ENCODE measurements around the gene MOB3B. TPM values are rescaled to one million over a fixed set of nuclear protein-coding genes. Genes with fewer than 3 reads are reported as not detected.

MOB3B gene
- total RNA-seq, 2 donors from 2014 or later, result 4.3 to 6.0 TPM

DNA sequence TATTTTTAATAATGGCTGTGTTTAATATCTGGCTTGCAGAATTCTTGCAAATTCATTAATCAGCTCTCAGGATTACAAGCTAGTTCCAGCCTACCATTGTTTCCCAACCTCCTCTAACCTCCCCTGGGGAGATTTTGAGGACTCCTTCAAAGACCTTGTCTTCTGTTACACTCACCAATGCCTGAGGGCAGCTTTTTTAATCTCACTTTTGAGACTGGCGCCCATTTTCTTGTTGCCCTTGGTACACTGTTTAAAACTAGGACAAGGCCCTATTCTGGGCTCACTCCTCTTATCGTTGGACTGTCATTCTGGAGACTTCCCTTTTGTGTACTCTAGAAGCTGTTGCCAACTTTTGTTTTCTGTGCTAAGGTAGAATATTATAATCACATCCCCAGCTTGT lies 219.0 kb downstream of the MOB3B start:
- no peaks in the 10 kb centered on the region for H3K4me1 ChIP-seq
- H3K4me3 ChIP-seq, result no peak overlapping the region
- no peaks in the 10 kb centered on the region for H3K36me3 ChIP-seq (replicated peaks in 1 of 2; ENCODE audit: insufficient read depth in 1 of 2, low read depth in 2 of 2)
- no peaks in the 10 kb centered on the region for H3K27me3 ChIP-seq
- TF ChIP-seq, protein P1, sequence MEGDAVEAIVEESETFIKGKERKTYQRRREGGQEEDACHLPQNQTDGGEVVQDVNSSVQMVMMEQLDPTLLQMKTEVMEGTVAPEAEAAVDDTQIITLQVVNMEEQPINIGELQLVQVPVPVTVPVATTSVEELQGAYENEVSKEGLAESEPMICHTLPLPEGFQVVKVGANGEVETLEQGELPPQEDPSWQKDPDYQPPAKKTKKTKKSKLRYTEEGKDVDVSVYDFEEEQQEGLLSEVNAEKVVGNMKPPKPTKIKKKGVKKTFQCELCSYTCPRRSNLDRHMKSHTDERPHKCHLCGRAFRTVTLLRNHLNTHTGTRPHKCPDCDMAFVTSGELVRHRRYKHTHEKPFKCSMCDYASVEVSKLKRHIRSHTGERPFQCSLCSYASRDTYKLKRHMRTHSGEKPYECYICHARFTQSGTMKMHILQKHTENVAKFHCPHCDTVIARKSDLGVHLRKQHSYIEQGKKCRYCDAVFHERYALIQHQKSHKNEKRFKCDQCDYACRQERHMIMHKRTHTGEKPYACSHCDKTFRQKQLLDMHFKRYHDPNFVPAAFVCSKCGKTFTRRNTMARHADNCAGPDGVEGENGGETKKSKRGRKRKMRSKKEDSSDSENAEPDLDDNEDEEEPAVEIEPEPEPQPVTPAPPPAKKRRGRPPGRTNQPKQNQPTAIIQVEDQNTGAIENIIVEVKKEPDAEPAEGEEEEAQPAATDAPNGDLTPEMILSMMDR (IDR thresholded peaks at IDR 0.05), result no peak
- no peak for TF ChIP-seq POLR2A (IDR thresholded peaks at IDR 0.05)
- DNase-seq (no peak), ATAC-seq (no peak)
- intact Hi-C loops (cut with DNase I), result no loop called here
- WGBS, 2 donors, result 31 to 36% methylated on average over 2 of the region's 2 CpGs
- no peak overlapping the region for H3K27ac ChIP-seq
- no peaks in the 10 kb centered on the region for H3K9me3 ChIP-seq

DNA sequence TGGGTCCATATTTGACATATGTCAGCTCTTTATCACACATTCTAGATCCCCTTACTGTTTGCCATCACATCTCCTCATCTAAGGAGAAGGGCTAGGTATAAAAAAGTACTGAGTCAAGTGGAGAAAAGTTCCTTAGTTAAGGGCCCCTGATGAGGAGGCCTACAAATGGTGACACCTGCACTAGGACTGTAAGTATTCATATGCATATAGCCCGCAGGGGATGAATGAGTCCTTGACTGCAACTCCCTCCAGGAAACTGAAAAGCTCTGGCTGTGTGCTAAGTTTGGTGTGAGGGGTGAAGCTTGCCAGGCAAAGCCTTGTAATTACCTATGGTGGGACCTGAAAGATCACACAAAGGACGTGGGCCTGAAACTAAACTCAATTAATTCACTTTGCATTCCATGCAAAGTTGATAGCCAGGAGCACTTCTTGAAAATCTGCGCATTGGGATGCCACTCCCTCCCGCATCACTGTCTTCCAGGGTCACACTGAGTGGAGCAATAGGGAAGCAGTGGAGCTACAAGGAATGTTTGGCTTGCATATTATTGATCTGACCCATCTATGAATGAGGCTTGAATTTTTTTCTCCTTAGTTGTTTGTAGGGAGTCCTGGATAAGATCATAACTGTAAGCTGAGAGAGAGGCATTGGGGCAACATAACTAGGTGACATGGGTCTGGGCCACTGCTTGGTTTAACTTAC lies 220.8 kb downstream of the MOB3B start:
- intact Hi-C loops (cut with DNase I), result no loop called here
- no peak for TF ChIP-seq POLR2A (IDR thresholded peaks at IDR 0.05)
- TF ChIP-seq, protein P1 (IDR thresholded peaks at IDR 0.05), result no peak
- no peak overlapping the region for H3K27ac ChIP-seq
- no peaks in the 10 kb centered on the region for H3K36me3 ChIP-seq (replicated peaks in 1 of 2; ENCODE audit: insufficient read depth in 1 of 2, low read depth in 2 of 2)
- no peak for DNase-seq
- ATAC-seq, result no peak
- no peaks in the 10 kb centered on the region for H3K9me3 ChIP-seq
- no peak overlapping the region for H3K4me3 ChIP-seq
- 83 to 89% methylated on average over 4 of the region's 4 CpGs for WGBS, 2 donors
- H3K27me3 ChIP-seq, result no peaks in the 10 kb centered on the region
- H3K4me1 ChIP-seq, result no peaks in the 10 kb centered on the region

DNA sequence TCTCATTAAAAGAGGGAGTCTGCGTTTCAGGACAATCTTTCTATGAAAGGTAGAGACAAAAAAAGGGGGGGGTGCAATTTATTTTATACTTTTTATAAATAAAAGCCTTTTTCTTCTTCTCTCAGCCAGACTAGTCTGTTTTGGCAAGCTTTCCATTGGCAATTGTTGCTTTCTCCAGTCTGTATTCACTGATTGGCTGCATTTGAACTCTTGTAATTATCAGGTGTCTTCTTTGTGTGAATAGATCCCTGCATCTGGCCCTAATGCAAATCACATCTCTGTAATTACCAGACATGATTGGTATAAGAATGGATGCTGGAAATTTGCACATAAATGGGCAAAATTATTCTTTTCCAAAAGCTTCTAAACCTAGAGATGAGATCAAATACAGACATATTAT lies 225.1 kb downstream of the MOB3B start:
- DNase-seq (no peak), ATAC-seq (no peak)
- Histone ChIP-seq H3K9me3 (no peaks in the 10 kb centered on the region), H3K27me3 (no peaks in the 10 kb centered on the region), H3K36me3 (replicated peaks in 1 of 2; ENCODE audit: insufficient read depth in 1 of 2, low read depth in 2 of 2) (no peaks in the 10 kb centered on the region), H3K27ac (no peak overlapping the region), H3K4me1 (no peaks in the 10 kb centered on the region), H3K4me3 (no peak overlapping the region)
- TF ChIP-seq, protein P1 (IDR thresholded peaks at IDR 0.05), result no peak
- TF ChIP-seq POLR2A (IDR thresholded peaks at IDR 0.05), result no peak
- intact Hi-C loops (cut with DNase I), result no loop called here
- 68 to 71% methylated on average over 1 of the region's 1 CpG for WGBS, 2 donors

DNA sequence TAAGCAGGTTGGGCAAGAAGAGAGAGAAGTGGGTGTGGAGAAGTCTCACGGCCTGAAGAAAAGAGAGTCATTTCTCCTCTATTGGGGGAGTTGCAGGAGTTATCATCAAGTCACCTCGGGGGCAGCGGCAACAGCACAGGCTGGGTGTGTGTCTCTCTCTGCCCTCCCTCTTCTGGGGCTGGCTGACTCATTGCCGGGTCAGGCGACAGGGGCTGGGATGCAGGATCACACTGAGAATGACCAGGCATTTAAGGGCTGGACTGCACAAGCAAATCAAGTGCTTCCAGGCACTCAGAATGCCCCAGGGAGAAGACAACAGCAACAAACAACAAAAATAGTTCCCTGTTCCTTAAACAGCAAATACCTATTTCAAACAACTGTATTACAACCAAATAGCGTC lies 226.4 kb downstream of the MOB3B start:
- WGBS, 2 donors, result 55 to 75% methylated on average over 5 to 6 of the region's 6 CpGs
- Histone ChIP-seq H3K4me1 (no peaks in the 10 kb centered on the region), H3K27ac (no peak overlapping the region), H3K27me3 (no peaks in the 10 kb centered on the region), H3K4me3 (no peak overlapping the region), H3K9me3 (no peaks in the 10 kb centered on the region), H3K36me3 (replicated peaks in 1 of 2; ENCODE audit: insufficient read depth in 1 of 2, low read depth in 2 of 2) (no peaks in the 10 kb centered on the region)
- intact Hi-C loops (cut with DNase I), result no loop called here
- DNase-seq (peak in 2 of 4 donors; percentile 11 to 16), ATAC-seq (no peak)
- TF ChIP-seq POLR2A (IDR thresholded peaks at IDR 0.05), result no peak
- TF ChIP-seq, protein P1 (IDR thresholded peaks at IDR 0.05), result no peak

DNA sequence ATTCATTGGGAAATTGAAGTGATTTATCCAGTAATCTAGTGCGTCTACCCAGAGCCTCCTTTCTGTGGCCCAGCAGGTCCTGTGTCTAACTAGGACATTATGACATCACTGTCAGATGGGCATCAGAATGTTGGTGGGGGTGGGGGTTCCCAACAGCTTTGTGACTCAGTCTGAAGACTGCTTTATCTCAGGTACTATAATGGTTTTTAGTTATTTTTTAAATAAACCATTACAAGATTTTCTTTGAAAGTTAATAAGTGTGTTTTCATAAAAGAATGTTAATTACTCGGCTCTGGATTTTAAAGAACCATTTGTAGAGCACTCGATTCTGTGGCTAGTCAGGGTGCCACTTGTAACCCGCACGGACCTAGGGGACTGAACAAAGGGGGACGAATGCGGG lies 232.6 kb downstream of the MOB3B start, which contains the start of gene EQTN:
EQTN (minus strand) TSS at position 101 of the 400 bp plus-strand sequence; CDS start at position 6, 95 bp downstream.
- 74 to 75% methylated on average over 7 of the region's 7 CpGs for WGBS, 2 donors
- TF ChIP-seq POLR2A (IDR thresholded peaks at IDR 0.05), result no peak
- TF ChIP-seq, protein P1 (IDR thresholded peaks at IDR 0.05), result no peak
- H3K27me3 ChIP-seq, result no peaks in the 10 kb centered on the region
- ATAC-seq, result no peak
- intact Hi-C loops (cut with DNase I), result no loop called here
- no peak for DNase-seq
- H3K4me3 ChIP-seq, result no peak within 1 kb of the TSS
- no peak within 1 kb of the TSS for H3K27ac ChIP-seq
- H3K9me3 ChIP-seq, result no peaks in the 10 kb centered on the region
- H3K4me1 ChIP-seq, result no peaks in the 10 kb centered on the region
- no peaks in the 10 kb centered on the region for H3K36me3 ChIP-seq (replicated peaks in 1 of 2; ENCODE audit: insufficient read depth in 1 of 2, low read depth in 2 of 2)
